OCI-LY3 (cell line): ENCODE results near the gene TRIML1.

ENCODE experiments used
- H2AFZ ChIP-seq: fragments of 200-600, 300-600 bp; shearing (Covaris generic); 2 replicates; pipeline ENCODE4 v1.6.0; 2014; ENCODE audit warnings: antibody characterized with exemption, low read depth, low read length
- H3K27ac ChIP-seq: fragments of 200-600, 300-600 bp; sonication (generic); 2 replicates; pipeline ENCODE4 v1.5.1; 2014; ENCODE audit warnings: mild to moderate bottlenecking, low read length, moderate library complexity, mixed read lengths
- H3K27me3 ChIP-seq: fragments of 200-600, 300-600 bp; sonication (generic); 2 replicates; pipeline ENCODE4 v1.6.1; 2014; ENCODE audit warnings: low read depth, low read length, mixed read lengths
- H3K36me3 ChIP-seq: fragments of 200-600, 300-600 bp; sonication (generic); replicated peaks from 2 replicates; pipeline ENCODE3; 2014; ENCODE audit warnings: low read depth, low read length, mixed read lengths
- H3K4me1 ChIP-seq: fragments of 300-600, 200-600 bp; sonication (generic); 2 replicates; pipeline ENCODE4 v1.6.1; 2014; ENCODE audit warnings: low read length, mixed read lengths
- H3K4me2 ChIP-seq: fragments of 200-600, 300-600 bp; sonication (generic); 2 replicates; pipeline ENCODE4 v1.6.1; 2014; ENCODE audit warnings: low read length, mixed read lengths
- H3K4me3 ChIP-seq: fragments of 300-600, 200-600 bp; sonication (generic); 2 replicates; pipeline ENCODE4 v1.5.1; 2014; ENCODE audit warnings: antibody characterized with exemption, mild to moderate bottlenecking, low read length, moderate library complexity
- H3K79me2 ChIP-seq: fragments of 300-600, 200-600 bp; shearing (Covaris generic); 2 replicates; pipeline ENCODE4 v1.6.1; 2014; ENCODE audit warnings: mild to moderate bottlenecking, low read length, mixed read lengths
- H3K9ac ChIP-seq: fragments of 300-600, 200-600 bp; shearing (Covaris generic); 2 replicates; pipeline ENCODE4 v1.6.0; 2014; ENCODE audit warnings: mild to moderate bottlenecking, low read length, moderate library complexity
- H3K9me3 ChIP-seq: fragments of 200-600, 300-600 bp; shearing (Covaris generic); 2 replicates; pipeline ENCODE4 v1.6.1; 2014; ENCODE audit warnings: low read length, mixed read lengths; ENCODE audit not compliant: insufficient read depth
- H4K20me1 ChIP-seq: fragments of 200-600, 300-600 bp; sonication (generic); 2 replicates; pipeline ENCODE4 v1.6.1; 2016; ENCODE audit warnings: low read length, mixed read lengths; ENCODE audit not compliant: insufficient read depth
- CTCF ChIP-seq: fragments of 200-600, 300-600 bp; sonication (generic); IDR thresholded peaks from 2 replicates; pipeline ENCODE4 v1.5.1; 2014; ENCODE audit warnings: antibody characterized with exemption, low read length, low read depth
- EZH2phosphoT487 ChIP-seq: fragments of 200-600 bp; shearing (Covaris generic); IDR thresholded peaks from 2 replicates; pipeline ENCODE4 v1.6.1; 2018; ENCODE audit warnings: antibody characterized with exemption, mixed run types, low read depth

The TRIML1 gene

GRCh38 chr4:188139141-188139540 lies at the start of gene TRIML1:
TRIML1 (plus strand) TSS chr4:188139441; CDS start chr4:188139559, 118 bp downstream.
- no peak within 1 kb of the TSS for H3K9ac ChIP-seq
- no peaks in the 10 kb centered on the region for H3K4me1 ChIP-seq
- no peaks in the 10 kb centered on the region for H3K79me2 ChIP-seq
- H2AFZ ChIP-seq = no peak within 1 kb of the TSS
- H3K27ac ChIP-seq = no peak within 1 kb of the TSS
- no peaks in the 10 kb centered on the region for H4K20me1 ChIP-seq
- no peaks in the 10 kb centered on the region for H3K27me3 ChIP-seq
- no peak within 1 kb of the TSS for H3K4me2 ChIP-seq
- no peak within 1 kb of the TSS for H3K4me3 ChIP-seq
- no peaks in the 10 kb centered on the region for H3K9me3 ChIP-seq
- no peak for TF ChIP-seq CTCF
- TF ChIP-seq EZH2phosphoT487 = no peak
- H3K36me3 ChIP-seq = no peaks in the 10 kb centered on the region

- Histone ChIP-seq H3K9ac (no peak overlapping the region), H3K79me2 (no peaks in the 10 kb centered on the region), H3K9me3 (no peaks in the 10 kb centered on the region), H3K4me3 (no peak overlapping the region), H4K20me1 (no peaks in the 10 kb centered on the region), H2AFZ (no peak overlapping the region), H3K36me3 (no peaks in the 10 kb centered on the region), H3K27me3 (no peaks in the 10 kb centered on the region), H3K4me2 (no peak overlapping the region), H3K27ac (no peak overlapping the region), H3K4me1 (no peaks in the 10 kb centered on the region)
- TF ChIP-seq EZH2phosphoT487 = no peak
- no peak for TF ChIP-seq CTCF
Measured at GRCh38 chr4:188092824-188093223, 46.4 kb upstream of the TRIML1 start.

GRCh38 chr4:188106454-188106853 lies 32.8 kb upstream of the TRIML1 start:
- Histone ChIP-seq H3K27me3 (no peaks in the 10 kb centered on the region), H3K27ac (no peak overlapping the region), H3K9me3 (no peaks in the 10 kb centered on the region), H3K9ac (no peak overlapping the region), H3K4me2 (no peak overlapping the region), H3K36me3 (no peaks in the 10 kb centered on the region), H3K79me2 (no peaks in the 10 kb centered on the region), H2AFZ (no peak overlapping the region), H4K20me1 (no peaks in the 10 kb centered on the region), H3K4me3 (no peak overlapping the region), H3K4me1 (no peaks in the 10 kb centered on the region)
- TF ChIP-seq EZH2phosphoT487 = no peak
- TF ChIP-seq CTCF = no peak

- Histone ChIP-seq H4K20me1 (no peaks in the 10 kb centered on the region), H2AFZ (no peak overlapping the region), H3K9ac (no peak overlapping the region), H3K9me3 (no peaks in the 10 kb centered on the region), H3K4me2 (no peak overlapping the region), H3K79me2 (no peaks in the 10 kb centered on the region), H3K36me3 (no peaks in the 10 kb centered on the region), H3K4me3 (no peak overlapping the region), H3K27me3 (no peaks in the 10 kb centered on the region), H3K27ac (no peak overlapping the region), H3K4me1 (no peaks in the 10 kb centered on the region)
- TF ChIP-seq EZH2phosphoT487 = no peak
- TF ChIP-seq CTCF = no peak
Measured at GRCh38 chr4:188107931-188108843, 31.1 kb upstream of the TRIML1 start.
